Measurements from ENCODE around the gene DLX6. TPM values are rescaled to one million over a fixed set of nuclear protein-coding genes. Genes with fewer than 3 reads are reported as not detected.
"Not testable (repeated sequence)": the region's sequence is repeated elsewhere in the genome, so short reads cannot be mapped to it uniquely, and the experiment has no call there.

DLX6 gene
- polyA plus RNA-seq, 2 donors = 0.06 TPM; not detected in 1

GRCh38 chr7:97027427-97028234 lies 22.3 kb downstream of the DLX6 start:
- no peaks in the 10 kb centered on the region for H3K9me3 ChIP-seq (ENCODE audit: control insufficient read depth in 2 of 2, insufficient read depth in 1 of 2, low read depth in 1 of 2, low read length in 1 of 2)
- peak overlapping the region; percentile 10 to 42 for H3K4me3 ChIP-seq (ENCODE audit: low read depth in 1 of 2, low read length in 2 of 2)
- 5% methylated on average over 23 of the region's 23 CpGs for WGBS, 2 donors

GRCh38 chr7:97034213-97034852 lies 29.0 kb downstream of the DLX6 start:
- H3K9me3 ChIP-seq (ENCODE audit: control insufficient read depth in 2 of 2, insufficient read depth in 1 of 2, low read depth in 1 of 2, low read length in 1 of 2); H3K36me3 ChIP-seq (ENCODE audit: control insufficient read depth in 2 of 2, insufficient read depth in 2 of 2, low read length in 1 of 2); H3K4me3 ChIP-seq (ENCODE audit: low read depth in 1 of 2, low read length in 2 of 2); H3K27ac ChIP-seq (ENCODE audit: low read depth in 2 of 2, low read length in 1 of 2); H3K4me1 ChIP-seq (ENCODE audit: control insufficient read depth in 2 of 2, insufficient read depth in 2 of 2, low read length in 1 of 2); H3K27me3 ChIP-seq (ENCODE audit: control insufficient read depth in 1 of 2, insufficient read depth in 2 of 2, low read length in 2 of 2): not testable (repeated sequence)
- 93 to 95% methylated on average over 28 to 30 of the region's 30 CpGs for WGBS, 2 donors

More at GRCh38 chr7:97027427-97028234, 22.3 kb downstream of the DLX6 start:
- Histone ChIP-seq H3K27ac (ENCODE audit: low read depth in 2 of 2, low read length in 1 of 2) (no peak overlapping the region), H3K4me1 (ENCODE audit: control insufficient read depth in 2 of 2, insufficient read depth in 2 of 2, low read length in 1 of 2) (peaks cover 4 to 8% of the 10 kb centered on the region in 2 donors), H3K36me3 (ENCODE audit: control insufficient read depth in 2 of 2, insufficient read depth in 2 of 2, low read length in 1 of 2) (no peaks in the 10 kb centered on the region), H3K27me3 (ENCODE audit: control insufficient read depth in 1 of 2, insufficient read depth in 2 of 2, low read length in 2 of 2) (peaks cover 0 to 10% of the 10 kb centered on the region in 2 donors)

GRCh38 chr7:97039374-97040065 lies 34.2 kb downstream of the DLX6 start:
- H3K4me3 ChIP-seq (ENCODE audit: low read depth in 1 of 2, low read length in 2 of 2) = no peak overlapping the region
- WGBS, 2 donors = 75 to 80% methylated on average over 5 of the region's 5 CpGs
- H3K4me1 ChIP-seq (ENCODE audit: control insufficient read depth in 2 of 2, insufficient read depth in 2 of 2, low read length in 1 of 2) = no peaks in the 10 kb centered on the region
- H3K9me3 ChIP-seq (ENCODE audit: control insufficient read depth in 2 of 2, insufficient read depth in 1 of 2, low read depth in 1 of 2, low read length in 1 of 2) = peaks cover 0 to 4% of the 10 kb centered on the region in 2 donors
- H3K27me3 ChIP-seq (ENCODE audit: control insufficient read depth in 1 of 2, insufficient read depth in 2 of 2, low read length in 2 of 2) = peaks cover 0 to 4% of the 10 kb centered on the region in 2 donors
- no peaks in the 10 kb centered on the region for H3K36me3 ChIP-seq (ENCODE audit: control insufficient read depth in 2 of 2, insufficient read depth in 2 of 2, low read length in 1 of 2)
- no peak overlapping the region for H3K27ac ChIP-seq (ENCODE audit: low read depth in 2 of 2, low read length in 1 of 2)

- no peaks in the 10 kb centered on the region for H3K4me1 ChIP-seq (ENCODE audit: control insufficient read depth in 2 of 2, insufficient read depth in 2 of 2, low read length in 1 of 2)
- no peaks in the 10 kb centered on the region for H3K9me3 ChIP-seq (ENCODE audit: control insufficient read depth in 2 of 2, insufficient read depth in 1 of 2, low read depth in 1 of 2, low read length in 1 of 2)
- H3K4me3 ChIP-seq (ENCODE audit: low read depth in 1 of 2, low read length in 2 of 2) = no peak overlapping the region
- peaks cover 0 to 4% of the 10 kb centered on the region in 2 donors for H3K27me3 ChIP-seq (ENCODE audit: control insufficient read depth in 1 of 2, insufficient read depth in 2 of 2, low read length in 2 of 2)
- H3K36me3 ChIP-seq (ENCODE audit: control insufficient read depth in 2 of 2, insufficient read depth in 2 of 2, low read length in 1 of 2) = no peaks in the 10 kb centered on the region
- 47 to 58% methylated on average over 2 of the region's 2 CpGs for WGBS, 2 donors
- H3K27ac ChIP-seq (ENCODE audit: low read depth in 2 of 2, low read length in 1 of 2) = no peak overlapping the region
Observed at GRCh38 chr7:97043281-97043680, 37.9 kb downstream of the DLX6 start.

Other genes with a start within 250 kb of the DLX6 start
- 1 to 10 TPM; 1.4 to 2.7 TPM for gene DLX5, start 19.3 kb downstream of the DLX6 start, polyA plus RNA-seq
- 10 to 100 TPM in 1 of 2 donors, 1 to 10 TPM in 1; 5.5 to 10.1 TPM for gene SDHAF3, start 112.1 kb downstream of the DLX6 start, polyA plus RNA-seq

Data from esophagus (tissue), 2 donors.